Right ventricle myocardium superior (tissue), 1 donor: Measurements from ENCODE around the gene TMEM116. TPM values are rescaled to one million over a fixed set of nuclear protein-coding genes. Genes with fewer than 3 reads are reported as not detected.

Experiments
- microRNA-seq: library from miRNA; unstranded; fragments of <30 nt; microRNA quantifications from one replicate; pipeline ENCODE4 v1.2.0, GENCODE V29; 2020
- total RNA-seq: library from RNA; stranded (reverse); fragmentation: NEBNext Ultra II Directional; extraction: Animal tissue kit (Norgen Biotek cat#: 25700); gene quantifications from one replicate; pipeline ENCODE4 v1.2.1, GENCODE V29; 2021
- donor health status: DM: no; HTN: yes; CAD: no; lungs with severe emphysema.

The TMEM116 gene
- total RNA-seq, 1 donor from 2014 or later, result 42.4 TPM

Small RNA genes lying within 50 kb of the gene (microRNA-seq; reads per million reads assigned to microRNA genes)
- gene MIR3657, result not detected

Other genes starting within 250 kb of the TMEM116 start
- 459 TPM for gene ALDH2, start 246.2 kb downstream of the TMEM116 start, total RNA-seq
- 25.5 TPM for gene MAPKAPK5, start 170.9 kb downstream of the TMEM116 start, total RNA-seq
- 46.5 TPM for gene ERP29, start 261 bp upstream of the TMEM116 start, total RNA-seq
- gene NAA25, start 95.6 kb upstream of the TMEM116 start, total RNA-seq, result 14.7 TPM
- 17.4 TPM for gene TRAFD1, start 112.4 kb upstream of the TMEM116 start, total RNA-seq